ENCODE data around the gene NAA38.
A peak's percentile ranks its signal among the peaks of the same experiment; 100 is the strongest.

NAA38 gene

GRCh38 chr17:7849751-7850504 is 7.4 kb downstream of the NAA38 start:
- H3K9me3 ChIP-seq (replicated peaks; ENCODE audit: low read length): no peaks in the 10 kb centered on the region
- H3K4me3 ChIP-seq (ENCODE audit: low read length): no peak overlapping the region
- no peaks in the 10 kb centered on the region for H3K27me3 ChIP-seq (ENCODE audit: control insufficient read depth, insufficient read depth, low read length)
- H3K9ac ChIP-seq (ENCODE audit: low read depth, low read length): no peak overlapping the region
- H3K36me3 ChIP-seq (ENCODE audit: insufficient read depth, low read length): peaks cover 48% of the 10 kb centered on the region
- no peak overlapping the region for H3K4me2 ChIP-seq (ENCODE audit: low read length)
- H3K4me1 ChIP-seq (ENCODE audit: control insufficient read depth, insufficient read depth, low read length): peaks cover 10% of the 10 kb centered on the region

- H3K4me3 ChIP-seq (ENCODE audit: low read length): no peak overlapping the region
- H3K9ac ChIP-seq (ENCODE audit: low read depth, low read length): no peak overlapping the region
- no peaks in the 10 kb centered on the region for H3K9me3 ChIP-seq (replicated peaks; ENCODE audit: low read length)
- H3K27me3 ChIP-seq (ENCODE audit: control insufficient read depth, insufficient read depth, low read length): no peaks in the 10 kb centered on the region
- H3K36me3 ChIP-seq (ENCODE audit: insufficient read depth, low read length): peaks cover 47% of the 10 kb centered on the region
- H3K4me1 ChIP-seq (ENCODE audit: control insufficient read depth, insufficient read depth, low read length): peaks cover 11% of the 10 kb centered on the region
- no peak overlapping the region for H3K4me2 ChIP-seq (ENCODE audit: low read length)
These were observed 8.1 kb downstream of the NAA38 start for GRCh38 chr17:7849130-7849750.

- Histone ChIP-seq H3K36me3 (ENCODE audit: insufficient read depth, low read length) (peaks cover 47% of the 10 kb centered on the region), H3K4me3 (ENCODE audit: low read length) (no peak overlapping the region), H3K27me3 (ENCODE audit: control insufficient read depth, insufficient read depth, low read length) (no peaks in the 10 kb centered on the region), H3K9me3 (replicated peaks; ENCODE audit: low read length) (no peaks in the 10 kb centered on the region), H3K9ac (ENCODE audit: low read depth, low read length) (no peak overlapping the region), H3K4me2 (ENCODE audit: low read length) (no peak overlapping the region), H3K4me1 (ENCODE audit: control insufficient read depth, insufficient read depth, low read length) (peaks cover 11% of the 10 kb centered on the region)
These were observed 8.6 kb downstream of the NAA38 start for GRCh38 chr17:7848739-7849129.

- Histone ChIP-seq H3K4me2 (ENCODE audit: low read length) (no peak overlapping the region), H3K27me3 (ENCODE audit: control insufficient read depth, insufficient read depth, low read length) (no peaks in the 10 kb centered on the region), H3K36me3 (ENCODE audit: insufficient read depth, low read length) (peaks cover 46% of the 10 kb centered on the region), H3K9me3 (replicated peaks; ENCODE audit: low read length) (no peaks in the 10 kb centered on the region), H3K9ac (ENCODE audit: low read depth, low read length) (no peak overlapping the region), H3K4me3 (ENCODE audit: low read length) (no peak overlapping the region), H3K4me1 (ENCODE audit: control insufficient read depth, insufficient read depth, low read length) (peaks cover 11% of the 10 kb centered on the region)
These were observed 9.2 kb downstream of the NAA38 start for GRCh38 chr17:7848131-7848579.

GRCh38 chr17:7846765-7847661 is 10.3 kb downstream of the NAA38 start:
- Histone ChIP-seq H3K9me3 (replicated peaks; ENCODE audit: low read length) (no peaks in the 10 kb centered on the region), H3K4me2 (ENCODE audit: low read length) (no peak overlapping the region), H3K4me1 (ENCODE audit: control insufficient read depth, insufficient read depth, low read length) (peaks cover 14% of the 10 kb centered on the region), H3K4me3 (ENCODE audit: low read length) (no peak overlapping the region), H3K27me3 (ENCODE audit: control insufficient read depth, insufficient read depth, low read length) (no peaks in the 10 kb centered on the region), H3K36me3 (ENCODE audit: insufficient read depth, low read length) (peaks cover 35% of the 10 kb centered on the region), H3K9ac (ENCODE audit: low read depth, low read length) (no peak overlapping the region)

GRCh38 chr17:7846063-7846735 is 11.2 kb downstream of the NAA38 start:
- peaks cover 28% of the 10 kb centered on the region for H3K36me3 ChIP-seq (ENCODE audit: insufficient read depth, low read length)
- no peak overlapping the region for H3K4me2 ChIP-seq (ENCODE audit: low read length)
- no peaks in the 10 kb centered on the region for H3K27me3 ChIP-seq (ENCODE audit: control insufficient read depth, insufficient read depth, low read length)
- no peaks in the 10 kb centered on the region for H3K9me3 ChIP-seq (replicated peaks; ENCODE audit: low read length)
- no peak overlapping the region for H3K9ac ChIP-seq (ENCODE audit: low read depth, low read length)
- no peak overlapping the region for H3K4me3 ChIP-seq (ENCODE audit: low read length)
- H3K4me1 ChIP-seq (ENCODE audit: control insufficient read depth, insufficient read depth, low read length): peaks cover 15% of the 10 kb centered on the region

- H3K36me3 ChIP-seq (ENCODE audit: insufficient read depth, low read length): peaks cover 22% of the 10 kb centered on the region
These were observed 11.8 kb downstream of the NAA38 start for GRCh38 chr17:7845359-7846062.

GRCh38 chr17:7844292-7845154 is 12.8 kb downstream of the NAA38 start:
- H3K9ac ChIP-seq (ENCODE audit: low read depth, low read length): peak overlapping the region; percentile 96
- peak overlapping the region; percentile 99 for H3K4me2 ChIP-seq (ENCODE audit: low read length)
- H3K27me3 ChIP-seq (ENCODE audit: control insufficient read depth, insufficient read depth, low read length): no peaks in the 10 kb centered on the region
- H3K36me3 ChIP-seq (ENCODE audit: insufficient read depth, low read length): peaks cover 13% of the 10 kb centered on the region
- peaks cover 26% of the 10 kb centered on the region for H3K4me1 ChIP-seq (ENCODE audit: control insufficient read depth, insufficient read depth, low read length)
- no peaks in the 10 kb centered on the region for H3K9me3 ChIP-seq (replicated peaks; ENCODE audit: low read length)
- peak overlapping the region; percentile 81 for H3K4me3 ChIP-seq (ENCODE audit: low read length)

More at GRCh38 chr17:7845359-7846062, 11.8 kb downstream of the NAA38 start:
- Histone ChIP-seq H3K9ac (ENCODE audit: low read depth, low read length) (peak overlapping the region; percentile 96), H3K4me1 (ENCODE audit: control insufficient read depth, insufficient read depth, low read length) (peaks cover 22% of the 10 kb centered on the region), H3K9me3 (replicated peaks; ENCODE audit: low read length) (no peaks in the 10 kb centered on the region), H3K4me2 (ENCODE audit: low read length) (peak overlapping the region; percentile 99), H3K27me3 (ENCODE audit: control insufficient read depth, insufficient read depth, low read length) (no peaks in the 10 kb centered on the region), H3K4me3 (ENCODE audit: low read length) (peak overlapping the region; percentile 81)

GRCh38 chr17:7843536-7844291 is 13.6 kb downstream of the NAA38 start:
- Histone ChIP-seq H3K27me3 (ENCODE audit: control insufficient read depth, insufficient read depth, low read length) (no peaks in the 10 kb centered on the region), H3K4me2 (ENCODE audit: low read length) (peak overlapping the region; percentile 99), H3K4me1 (ENCODE audit: control insufficient read depth, insufficient read depth, low read length) (peaks cover 34% of the 10 kb centered on the region), H3K4me3 (ENCODE audit: low read length) (peak overlapping the region; percentile 81), H3K9me3 (replicated peaks; ENCODE audit: low read length) (no peaks in the 10 kb centered on the region), H3K9ac (ENCODE audit: low read depth, low read length) (peak overlapping the region; percentile 96), H3K36me3 (ENCODE audit: insufficient read depth, low read length) (peaks cover 6% of the 10 kb centered on the region)
